ENCODE measurements around the gene MLYCD.
A peak's percentile ranks its signal among the peaks of the same experiment; 100 is the strongest.
"Not testable (repeated sequence)": the region's sequence is repeated elsewhere in the genome, so short reads cannot be mapped to it uniquely, and the experiment has no call there.

MLYCD gene

GRCh38 chr16:83940630-83941378, 41.9 kb downstream of the MLYCD start:
- no peak for DNase-seq (ENCODE audit: low spot score)

- not testable (repeated sequence) for DNase-seq (ENCODE audit: low spot score)
Measured at GRCh38 chr16:83941546-83941945, 42.6 kb downstream of the MLYCD start.

- no peak for DNase-seq (ENCODE audit: low spot score)
Measured at GRCh38 chr16:83942074-83942473, 43.2 kb downstream of the MLYCD start.

- DNase-seq (ENCODE audit: low spot score): no peak
Measured at GRCh38 chr16:83942815-83943515, 44.0 kb downstream of the MLYCD start.

GRCh38 chr16:83943516-83944050, 44.7 kb downstream of the MLYCD start:
- no peak for DNase-seq (ENCODE audit: low spot score)

- DNase-seq (ENCODE audit: low spot score): no peak
Measured at GRCh38 chr16:83945587-83945986, 46.7 kb downstream of the MLYCD start.

- peak; percentile 43 for DNase-seq (ENCODE audit: low spot score)
Measured at GRCh38 chr16:83946154-83946780, 47.4 kb downstream of the MLYCD start.

GRCh38 chr16:83946781-83947566, 48.1 kb downstream of the MLYCD start:
- no peak for DNase-seq (ENCODE audit: low spot score)

GRCh38 chr16:83947642-83948234, 48.8 kb downstream of the MLYCD start:
- no peak for DNase-seq (ENCODE audit: low spot score)

- DNase-seq (ENCODE audit: low spot score): no peak
Measured at GRCh38 chr16:83948914-83949723, 50.2 kb downstream of the MLYCD start.

GRCh38 chr16:83949724-83950001, 50.7 kb downstream of the MLYCD start:
- no peak for DNase-seq (ENCODE audit: low spot score)

GRCh38 chr16:83950862-83951399, 52.0 kb downstream of the MLYCD start:
- not testable (repeated sequence) for DNase-seq (ENCODE audit: low spot score)

- no peak for DNase-seq (ENCODE audit: low spot score)
Measured at GRCh38 chr16:83951544-83951943, 52.6 kb downstream of the MLYCD start.

GRCh38 chr16:83952587-83952939, 53.6 kb downstream of the MLYCD start:
- DNase-seq (ENCODE audit: low spot score): peak; percentile 56

GRCh38 chr16:83952940-83953795, 54.3 kb downstream of the MLYCD start, which contains the start of gene OSGIN1:
Gene OSGIN1, plus strand, starts transcription at chr16:83953240. Its CDS starts 4,432 bp downstream, at chr16:83957672.
- peak; percentile 96 for DNase-seq (ENCODE audit: low spot score)

- DNase-seq (ENCODE audit: low spot score): no peak
Measured at GRCh38 chr16:83953796-83954576, 55.1 kb downstream of the MLYCD start.

GRCh38 chr16:83954577-83955016, 55.7 kb downstream of the MLYCD start:
- peak; percentile 80 for DNase-seq (ENCODE audit: low spot score)

GRCh38 chr16:83955218-83956130, 56.6 kb downstream of the MLYCD start:
- no peak for DNase-seq (ENCODE audit: low spot score)
